NOMO-1 treated with DMSO at 0.1 percent for 48 hours (cell line): ENCODE measurements around the gene TPI1.

Experiments
- DNase-seq: peaks from one replicate; lab custom pipeline; 2025; ENCODE audit not compliant: unreplicated experiment; lab: John Stamatoyannopoulos, UW

TPI1 gene

DNA sequence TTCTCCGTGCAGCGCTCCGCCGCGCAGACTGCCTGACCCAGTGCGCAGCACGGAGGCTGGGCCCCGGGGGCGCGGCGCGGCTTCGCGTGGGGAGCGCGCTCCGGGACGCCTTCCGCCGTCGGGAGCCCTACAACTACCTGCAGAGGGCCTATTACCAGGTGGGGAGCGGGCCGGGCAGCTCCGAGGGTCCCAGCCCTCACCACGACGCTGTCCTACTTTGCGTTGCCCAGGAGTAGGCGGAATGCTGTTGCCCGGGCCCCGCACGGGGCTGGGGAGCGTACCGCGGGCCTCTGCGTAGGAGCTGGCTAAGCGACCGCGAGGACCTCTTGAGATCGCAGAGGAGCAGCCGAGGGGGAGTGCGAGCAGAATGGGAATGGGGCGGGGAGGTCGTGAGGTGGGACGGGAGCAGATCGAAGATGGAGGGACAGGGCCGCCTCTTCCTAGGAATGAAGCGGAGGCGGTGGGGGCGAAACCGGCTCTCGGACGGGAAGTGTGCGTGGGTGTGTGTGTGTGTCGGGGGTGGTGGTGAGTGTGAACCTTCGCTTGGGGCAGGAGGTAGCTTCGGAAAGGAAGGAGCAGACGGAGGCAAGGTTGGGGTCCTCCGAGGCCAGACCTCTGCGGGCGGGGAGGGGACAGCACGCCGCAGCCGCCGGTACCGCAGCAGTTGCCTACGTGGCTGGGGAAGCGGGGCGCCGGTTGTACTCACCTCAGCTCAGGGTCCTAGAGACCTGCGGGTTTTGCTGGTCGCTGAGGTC, 38.4 kb upstream of the TPI1 start:
- DNase-seq = no peak

DNA sequence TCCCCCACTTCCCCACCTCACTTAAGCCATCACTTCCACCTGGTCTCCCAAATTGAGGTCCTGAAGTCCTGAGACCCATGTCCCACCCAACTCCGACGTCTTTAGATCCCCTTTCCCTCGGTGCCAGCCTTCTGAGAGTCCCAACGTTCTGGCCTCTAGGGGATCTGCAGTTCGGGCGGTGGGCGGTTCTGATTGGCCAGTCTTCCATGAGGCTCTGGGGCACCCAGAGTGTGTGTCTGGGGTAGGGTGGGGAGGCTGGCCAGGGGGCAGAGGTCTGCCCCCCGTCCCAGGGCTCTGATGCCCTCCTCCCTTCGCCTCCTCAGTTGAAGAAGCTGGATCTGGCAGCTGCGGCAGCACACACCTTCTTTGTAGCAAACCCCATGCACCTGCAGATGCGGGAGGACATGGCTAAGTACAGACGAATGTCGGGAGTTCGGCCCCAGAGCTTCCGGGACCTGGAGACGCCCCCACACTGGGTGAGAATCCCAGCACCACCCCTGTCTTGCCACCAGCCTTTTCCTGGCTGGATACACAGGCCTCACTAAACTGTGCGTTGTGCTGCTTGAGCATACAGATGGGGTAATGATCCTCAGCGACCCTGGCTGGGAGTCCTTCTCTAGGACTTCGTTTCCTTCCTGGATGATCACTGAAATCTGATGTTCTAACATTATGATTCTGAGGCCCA, 37.7 kb upstream of the TPI1 start:
- DNase-seq = no peak

DNA sequence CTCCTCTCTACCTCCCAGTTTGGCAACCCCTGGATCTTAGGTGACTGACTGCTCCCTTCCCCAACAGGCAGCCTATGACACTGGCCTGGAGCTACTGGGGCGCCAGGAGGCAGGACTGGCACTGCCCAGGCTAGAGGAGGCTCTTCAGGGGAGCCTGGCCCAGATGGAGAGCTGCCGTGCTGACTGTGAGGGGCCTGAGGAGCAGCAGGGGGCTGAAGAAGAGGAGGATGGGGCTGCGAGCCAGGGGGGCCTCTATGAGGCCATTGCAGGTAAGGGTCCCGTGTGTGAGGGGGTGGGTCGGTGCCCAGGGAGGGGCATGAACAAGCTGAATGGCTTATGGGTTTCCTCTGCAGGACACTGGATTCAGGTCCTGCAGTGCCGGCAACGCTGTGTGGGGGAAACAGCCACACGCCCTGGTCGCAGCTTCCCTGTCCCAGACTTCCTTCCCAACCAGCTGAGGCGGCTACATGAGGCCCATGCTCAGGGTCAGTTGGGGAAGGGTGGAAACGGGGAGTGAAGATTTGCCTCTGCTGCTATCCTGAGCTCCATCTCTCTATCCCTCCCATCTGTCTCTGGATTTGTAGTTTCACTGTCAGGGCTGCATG, 36.9 kb upstream of the TPI1 start:
- no peak for DNase-seq

DNA sequence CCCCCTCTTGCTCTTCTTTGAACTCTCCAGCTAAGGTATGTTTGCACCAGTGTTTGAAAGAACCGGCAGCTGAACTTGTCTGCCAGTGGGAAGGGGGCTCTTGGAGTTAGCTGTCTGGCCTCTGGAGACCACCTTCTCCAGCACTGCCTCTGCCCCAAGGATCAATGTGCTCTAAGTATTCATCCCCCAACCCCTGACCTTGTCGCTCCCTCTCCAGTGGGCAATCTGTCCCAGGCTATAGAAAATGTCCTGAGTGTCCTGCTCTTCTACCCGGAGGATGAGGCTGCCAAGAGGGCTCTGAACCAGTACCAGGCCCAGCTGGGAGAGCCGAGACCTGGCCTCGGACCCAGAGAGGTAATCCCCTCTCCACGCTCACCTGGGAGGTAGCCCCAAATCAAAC, 36.3 kb upstream of the TPI1 start:
- no peak for DNase-seq

DNA sequence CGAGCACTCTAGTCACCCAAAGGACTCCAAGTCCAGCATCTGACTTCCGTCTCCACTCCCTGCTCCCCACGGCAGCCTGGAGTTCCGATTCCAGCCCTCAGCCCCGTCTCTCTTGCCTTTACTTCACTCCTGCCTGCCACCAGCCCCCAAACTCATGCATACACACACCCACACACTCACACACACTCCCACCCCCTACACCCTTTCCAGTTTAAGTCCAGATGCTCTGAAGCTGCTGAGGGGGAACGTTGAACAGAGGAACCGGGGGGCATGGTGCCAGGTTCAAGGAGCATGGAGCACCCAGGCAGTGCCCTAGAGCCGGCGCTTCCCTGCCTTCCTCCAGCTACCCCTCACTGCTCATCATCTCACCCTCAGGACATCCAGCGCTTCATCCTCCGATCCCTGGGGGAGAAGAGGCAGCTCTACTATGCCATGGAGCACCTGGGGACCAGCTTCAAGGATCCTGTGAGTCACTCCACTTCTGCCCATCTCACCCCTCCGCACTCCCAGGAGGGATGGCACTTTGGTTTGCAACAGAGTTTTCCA, 35.8 kb upstream of the TPI1 start:
- no peak for DNase-seq

DNA sequence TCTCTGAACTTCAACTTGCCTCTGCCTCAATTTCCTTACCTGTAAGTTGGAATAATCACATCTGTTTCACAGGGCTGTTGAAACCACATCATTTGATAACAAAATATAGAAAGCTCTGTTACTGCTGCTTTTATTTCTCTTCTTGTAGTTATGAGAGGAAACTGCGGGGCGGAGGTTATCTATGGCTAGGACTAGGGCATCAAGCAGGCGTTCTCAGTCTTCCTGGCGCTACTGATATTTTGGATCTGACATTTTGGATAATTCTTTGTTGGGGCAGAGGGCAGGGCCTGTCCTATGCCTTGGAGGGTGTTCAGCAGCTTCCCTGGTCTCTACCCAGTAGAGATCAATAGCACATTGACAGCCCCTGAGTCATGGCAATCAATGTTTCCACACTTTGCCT, 35.2 kb upstream of the TPI1 start:
- no peak for DNase-seq

DNA sequence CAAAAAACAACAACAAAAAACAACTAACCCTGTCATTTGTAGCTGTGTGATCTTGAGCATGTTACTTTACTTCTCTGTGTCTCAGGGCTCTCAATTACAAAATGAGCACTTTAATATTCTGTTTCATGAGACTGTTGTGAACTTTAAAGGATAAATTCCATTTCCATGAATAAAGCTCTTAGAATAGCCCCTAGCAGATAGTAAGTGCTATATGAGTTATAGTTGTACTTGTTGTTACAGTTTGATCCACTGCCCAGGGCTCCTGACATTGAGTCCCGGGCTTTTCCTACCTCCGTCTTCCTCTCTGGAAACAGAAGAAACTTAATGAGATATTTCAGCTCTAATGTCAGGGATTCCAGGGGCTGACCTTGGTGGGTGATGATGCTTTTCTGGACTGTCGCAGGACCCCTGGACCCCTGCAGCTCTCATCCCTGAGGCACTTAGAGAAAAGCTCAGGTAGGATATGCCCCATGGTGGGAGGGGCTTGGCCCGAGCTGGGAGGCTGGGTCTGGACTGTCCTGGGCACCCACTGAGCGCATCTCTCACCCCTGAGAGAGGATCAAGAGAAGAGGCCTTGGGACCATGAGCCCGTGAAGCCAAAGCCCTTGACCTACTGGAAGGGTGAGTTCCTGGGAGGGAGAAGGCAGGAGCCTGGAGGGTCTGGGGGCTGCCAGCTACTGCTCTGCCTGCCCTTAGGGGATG, 34.0 kb upstream of the TPI1 start:
- no peak for DNase-seq

DNA sequence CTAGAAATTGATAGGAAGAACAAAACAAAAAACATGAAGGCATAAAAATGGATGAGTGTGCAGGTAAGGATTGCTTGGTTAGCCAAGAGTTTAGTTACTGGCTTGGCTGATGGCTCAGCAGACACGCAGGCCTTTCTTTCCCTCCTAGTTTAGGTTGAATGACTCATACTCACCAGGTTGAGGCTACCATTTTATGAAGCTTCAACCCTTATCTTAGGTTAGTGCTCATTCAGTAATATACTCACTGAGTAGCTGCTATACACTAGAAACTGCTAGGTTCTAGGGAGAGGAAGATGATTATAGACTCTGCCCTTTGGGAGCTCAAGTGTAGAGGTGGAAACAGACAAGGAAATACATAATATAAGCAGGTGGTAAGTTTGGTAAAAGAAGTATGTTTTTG, 33.1 kb upstream of the TPI1 start:
- no peak for DNase-seq

DNA sequence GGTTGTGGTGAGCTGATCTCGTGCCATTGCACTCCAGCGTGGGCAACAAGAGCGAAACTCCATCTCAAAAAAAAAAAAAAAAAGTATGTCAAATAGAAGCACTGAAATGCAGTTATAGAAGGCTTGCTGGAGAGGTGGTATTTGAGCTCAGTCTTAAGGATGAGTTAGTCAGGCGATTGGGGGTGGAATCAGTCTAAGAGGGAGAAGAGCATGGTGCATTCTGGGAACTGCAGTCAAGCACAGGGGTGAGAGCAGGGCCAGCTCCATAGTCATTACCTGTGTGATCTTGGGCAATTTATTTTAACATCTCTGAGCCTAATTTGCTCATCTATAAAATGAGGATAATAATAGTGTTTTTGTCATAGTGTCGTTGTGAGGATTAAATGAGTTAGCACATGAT, 32.5 kb upstream of the TPI1 start:
- DNase-seq = no peak

DNA sequence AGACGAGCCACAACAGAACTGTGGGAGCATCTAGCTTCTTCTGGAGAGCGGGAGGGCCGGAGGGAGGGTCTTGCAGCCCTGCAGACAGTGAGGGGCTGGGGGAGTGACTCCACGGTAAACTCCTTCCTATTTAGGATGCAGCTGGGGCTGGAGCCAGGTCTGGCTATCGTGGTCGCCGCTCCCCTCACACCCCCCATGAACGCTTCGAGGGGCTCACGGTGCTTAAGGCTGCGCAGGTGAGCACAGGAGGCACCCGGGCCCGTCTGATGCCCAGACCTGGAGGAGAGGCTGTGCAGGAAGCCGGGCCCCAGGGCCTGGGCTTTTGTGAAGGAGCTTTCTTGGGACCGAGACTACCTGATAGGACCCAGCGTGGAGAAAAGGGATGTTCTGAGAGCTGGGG, 30.5 kb upstream of the TPI1 start:
- DNase-seq = no peak

DNA sequence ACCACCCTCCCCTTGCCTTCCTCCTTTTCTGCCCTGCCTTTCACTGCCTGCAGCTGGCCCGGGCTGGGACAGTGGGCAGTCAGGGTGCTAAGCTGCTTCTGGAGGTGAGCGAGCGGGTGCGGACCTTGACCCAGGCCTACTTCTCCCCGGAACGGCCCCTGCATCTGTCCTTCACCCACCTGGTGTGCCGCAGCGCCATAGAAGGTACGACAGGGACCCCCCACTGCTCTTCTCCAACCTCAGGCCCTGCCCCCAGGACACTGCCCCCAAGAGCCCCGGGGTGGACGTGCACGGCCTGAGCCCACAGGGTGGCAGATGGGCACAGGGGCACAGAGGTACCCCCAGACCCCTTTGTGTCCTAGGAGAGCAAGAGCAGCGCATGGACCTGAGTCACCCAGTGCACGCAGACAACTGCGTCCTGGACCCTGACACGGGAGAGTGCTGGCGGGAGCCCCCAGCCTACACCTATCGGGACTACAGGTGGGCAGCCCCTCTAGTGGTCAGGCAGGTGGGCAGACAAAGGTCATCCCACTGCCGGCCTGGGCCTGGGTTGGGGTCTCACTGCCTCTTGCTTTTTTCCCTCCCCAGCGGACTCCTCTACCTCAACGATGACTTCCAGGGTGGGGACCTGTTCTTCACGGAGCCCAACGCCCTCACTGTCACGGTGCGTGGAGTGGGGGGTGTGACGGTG, 29.8 kb upstream of the TPI1 start:
- no peak for DNase-seq

DNA sequence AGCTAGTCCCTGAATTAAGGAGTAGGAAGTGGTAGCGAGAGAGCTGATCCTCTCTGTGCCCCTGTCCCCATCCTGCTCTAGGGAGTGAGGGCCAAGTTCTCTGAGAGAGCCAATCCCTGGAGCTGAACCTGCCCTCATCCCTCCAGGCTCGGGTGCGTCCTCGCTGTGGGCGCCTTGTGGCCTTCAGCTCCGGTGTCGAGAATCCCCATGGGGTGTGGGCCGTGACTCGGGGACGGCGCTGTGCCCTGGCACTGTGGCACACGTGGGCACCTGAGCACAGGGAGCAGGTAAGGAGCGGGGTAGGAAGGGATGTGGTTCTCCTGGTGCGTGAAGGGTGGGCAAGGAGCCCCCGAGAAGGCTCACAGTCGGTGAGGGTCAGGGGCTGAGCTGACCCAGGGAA, 28.5 kb upstream of the TPI1 start:
- no peak for DNase-seq

DNA sequence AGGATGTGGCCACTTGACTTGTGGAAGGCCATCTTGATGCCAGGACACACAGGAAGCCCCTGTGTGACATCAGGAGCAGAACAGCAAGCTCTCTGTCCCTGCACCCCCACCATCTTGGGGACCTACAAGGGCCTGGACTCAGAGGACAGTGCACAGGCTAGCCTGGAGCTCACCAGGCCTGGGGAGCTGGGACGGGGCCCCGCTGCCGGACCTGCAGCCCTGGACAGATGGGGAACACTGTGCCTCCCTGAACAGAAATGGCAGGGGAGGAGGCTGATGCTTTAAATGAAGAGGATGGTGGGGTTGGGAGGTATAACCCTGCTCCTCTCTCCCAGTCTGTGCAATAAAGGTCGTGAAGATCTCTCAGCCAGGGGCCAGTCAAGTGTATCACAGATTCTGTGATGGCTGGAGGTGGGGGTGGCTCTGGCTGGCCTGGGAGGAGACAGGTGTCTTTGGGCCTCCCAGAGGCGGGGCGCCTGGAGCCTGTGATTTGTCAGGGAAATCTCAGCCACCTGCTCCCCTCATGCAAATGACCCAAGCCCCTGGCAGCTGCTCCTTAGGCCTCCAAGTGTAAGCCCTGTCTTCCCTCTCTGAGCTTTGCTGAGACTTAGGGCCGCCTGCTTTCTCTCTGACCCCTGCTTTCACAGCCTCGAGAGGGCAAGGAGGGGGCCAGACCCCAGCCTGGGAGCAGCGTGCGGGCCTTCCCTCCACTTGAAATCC, 27.7 kb upstream of the TPI1 start:
- no peak for DNase-seq

DNA sequence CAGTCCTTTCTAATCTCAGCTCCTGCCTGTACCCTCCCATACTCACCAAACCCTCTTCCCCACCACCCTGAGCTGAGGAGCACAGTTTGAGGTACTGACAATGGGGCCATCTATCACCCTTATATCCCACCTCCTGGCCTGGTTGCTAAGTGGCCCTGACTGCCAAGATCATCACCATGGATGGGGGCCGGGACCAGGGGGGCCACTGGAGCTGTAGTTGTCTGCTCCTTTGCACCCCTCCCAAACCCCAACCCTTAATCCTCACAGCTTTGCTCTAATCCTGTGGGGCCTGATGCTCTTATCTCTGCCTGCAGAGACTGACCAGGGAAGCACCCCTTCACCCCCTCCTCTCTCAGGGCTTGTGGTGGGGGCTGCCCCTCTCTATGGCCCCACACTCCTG, 27.0 kb upstream of the TPI1 start:
- DNase-seq = no peak

DNA sequence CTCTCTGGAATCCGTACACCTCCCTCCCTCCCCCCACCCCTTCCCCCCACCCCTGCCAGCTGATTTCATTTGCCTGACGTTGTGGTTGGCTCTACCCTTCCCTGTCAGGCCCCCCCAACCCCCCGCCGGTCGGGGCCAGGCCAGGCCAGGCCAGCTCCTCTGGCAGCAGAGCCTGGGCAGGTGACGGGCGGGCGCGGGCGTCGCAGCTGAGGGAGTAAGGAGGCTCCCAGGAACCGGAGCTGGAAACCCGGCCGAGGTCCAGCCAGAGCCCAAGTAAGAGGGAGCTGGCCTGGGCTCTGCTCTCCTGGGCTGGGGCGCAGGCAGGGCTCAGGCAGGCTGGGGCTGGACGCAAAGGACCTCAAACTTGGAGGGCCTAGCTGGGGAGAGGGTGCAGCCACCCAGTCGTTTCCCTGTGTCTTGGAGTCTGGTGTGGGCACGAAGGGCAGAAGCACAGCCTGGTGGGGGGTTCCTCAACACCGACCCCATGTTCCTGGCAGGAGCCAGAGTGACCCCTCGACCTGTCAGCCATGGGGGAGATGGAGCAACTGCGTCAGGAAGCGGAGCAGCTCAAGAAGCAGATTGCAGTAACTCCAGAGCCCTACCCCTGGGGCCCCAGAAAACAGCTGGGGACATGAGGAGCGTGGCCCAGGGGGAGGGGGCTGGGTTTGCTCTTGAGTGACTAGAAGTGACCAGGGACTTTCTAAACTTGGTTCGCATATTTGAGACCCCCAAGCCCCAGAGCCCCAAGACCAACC, 26.4 kb upstream of the TPI1 start, which contains the start of gene GNB3:
TSS of gene GNB3 (plus strand) at position 165 of the 755 bp plus-strand sequence. CDS start at position 528, 363 bp downstream.
- no peak for DNase-seq

DNA sequence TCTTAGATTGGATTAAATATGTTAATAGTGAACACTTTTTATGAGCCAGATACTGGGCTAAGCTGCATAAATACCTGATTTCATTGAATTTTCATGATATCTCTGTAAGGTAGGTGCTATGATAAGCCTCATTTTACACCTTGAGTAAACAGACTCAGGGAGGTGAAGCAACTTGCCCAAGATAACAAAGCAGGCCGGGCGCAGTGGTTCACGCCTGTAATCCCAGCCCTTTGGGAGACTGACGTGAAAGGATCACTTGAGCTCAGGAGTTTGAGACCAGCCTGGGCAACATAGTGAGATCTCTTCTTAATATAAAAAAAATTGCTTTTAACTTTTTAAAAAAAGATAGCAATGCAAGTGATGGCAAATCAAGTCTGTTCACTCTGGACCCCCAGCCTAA, 25.3 kb upstream of the TPI1 start:
- no peak for DNase-seq

DNA sequence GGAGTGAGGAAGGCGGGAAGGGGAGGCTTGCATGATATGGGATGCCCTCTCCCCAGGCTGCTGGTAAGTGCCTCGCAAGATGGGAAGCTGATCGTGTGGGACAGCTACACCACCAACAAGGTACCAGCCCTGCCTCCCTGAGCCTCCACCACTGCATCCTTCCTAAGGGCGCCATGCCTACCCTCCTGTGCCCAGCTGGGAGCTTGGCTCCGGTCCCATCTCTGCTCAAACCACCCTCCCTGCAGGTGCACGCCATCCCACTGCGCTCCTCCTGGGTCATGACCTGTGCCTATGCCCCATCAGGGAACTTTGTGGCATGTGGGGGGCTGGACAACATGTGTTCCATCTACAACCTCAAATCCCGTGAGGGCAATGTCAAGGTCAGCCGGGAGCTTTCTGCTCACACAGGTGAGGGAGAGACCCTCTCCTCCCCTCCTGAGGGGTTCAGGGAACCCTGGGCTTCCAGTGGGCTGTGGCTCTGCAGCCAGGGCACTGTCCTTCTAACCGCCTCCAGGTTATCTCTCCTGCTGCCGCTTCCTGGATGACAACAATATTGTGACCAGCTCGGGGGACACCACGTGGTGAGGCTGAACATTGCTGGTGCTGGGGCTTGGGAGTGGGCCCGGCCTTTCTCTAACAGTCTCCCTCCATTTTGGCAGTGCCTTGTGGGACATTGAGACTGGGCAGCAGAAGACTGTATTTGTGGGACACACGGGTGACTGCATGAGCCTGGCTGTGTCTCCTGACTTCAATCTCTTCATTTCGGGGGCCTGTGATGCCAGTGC, 24.0 kb upstream of the TPI1 start:
- no peak for DNase-seq

DNA sequence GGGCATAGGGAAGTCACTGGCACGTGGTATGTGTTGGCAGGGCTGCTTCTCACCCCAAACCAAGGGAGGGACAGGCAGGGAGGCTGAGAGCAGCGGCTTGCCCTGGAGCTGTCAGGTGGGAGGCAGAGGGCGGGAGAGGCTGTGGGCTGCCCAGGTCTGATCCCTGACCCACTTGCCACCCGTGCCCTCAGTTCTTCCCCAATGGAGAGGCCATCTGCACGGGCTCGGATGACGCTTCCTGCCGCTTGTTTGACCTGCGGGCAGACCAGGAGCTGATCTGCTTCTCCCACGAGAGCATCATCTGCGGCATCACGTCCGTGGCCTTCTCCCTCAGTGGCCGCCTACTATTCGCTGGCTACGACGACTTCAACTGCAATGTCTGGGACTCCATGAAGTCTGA, 21.9 kb upstream of the TPI1 start:
- DNase-seq = no peak
